OCI-LY3 (cell line): ENCODE data around the gene HUNK.

Source experiments
- H2AFZ ChIP-seq: fragments of 200-600, 300-600 bp; shearing (Covaris generic); 2 replicates; pipeline ENCODE4 v1.6.0; 2014; ENCODE audit warnings: antibody characterized with exemption, low read depth, low read length
- H3K27ac ChIP-seq: fragments of 200-600, 300-600 bp; sonication (generic); 2 replicates; pipeline ENCODE4 v1.5.1; 2014; ENCODE audit warnings: mild to moderate bottlenecking, low read length, moderate library complexity, mixed read lengths
- H3K27me3 ChIP-seq: fragments of 200-600, 300-600 bp; sonication (generic); 2 replicates; pipeline ENCODE4 v1.6.1; 2014; ENCODE audit warnings: low read depth, low read length, mixed read lengths
- H3K36me3 ChIP-seq: fragments of 200-600, 300-600 bp; sonication (generic); replicated peaks from 2 replicates; pipeline ENCODE3; 2014; ENCODE audit warnings: low read depth, low read length, mixed read lengths
- H3K4me1 ChIP-seq: fragments of 300-600, 200-600 bp; sonication (generic); 2 replicates; pipeline ENCODE4 v1.6.1; 2014; ENCODE audit warnings: low read length, mixed read lengths
- H3K4me2 ChIP-seq: fragments of 200-600, 300-600 bp; sonication (generic); 2 replicates; pipeline ENCODE4 v1.6.1; 2014; ENCODE audit warnings: low read length, mixed read lengths
- H3K4me3 ChIP-seq: fragments of 300-600, 200-600 bp; sonication (generic); 2 replicates; pipeline ENCODE4 v1.5.1; 2014; ENCODE audit warnings: antibody characterized with exemption, mild to moderate bottlenecking, low read length, moderate library complexity
- H3K79me2 ChIP-seq: fragments of 300-600, 200-600 bp; shearing (Covaris generic); 2 replicates; pipeline ENCODE4 v1.6.1; 2014; ENCODE audit warnings: mild to moderate bottlenecking, low read length, mixed read lengths
- H3K9ac ChIP-seq: fragments of 300-600, 200-600 bp; shearing (Covaris generic); 2 replicates; pipeline ENCODE4 v1.6.0; 2014; ENCODE audit warnings: mild to moderate bottlenecking, low read length, moderate library complexity
- H3K9me3 ChIP-seq: fragments of 200-600, 300-600 bp; shearing (Covaris generic); 2 replicates; pipeline ENCODE4 v1.6.1; 2014; ENCODE audit warnings: low read length, mixed read lengths; ENCODE audit not compliant: insufficient read depth
- H4K20me1 ChIP-seq: fragments of 200-600, 300-600 bp; sonication (generic); 2 replicates; pipeline ENCODE4 v1.6.1; 2016; ENCODE audit warnings: low read length, mixed read lengths; ENCODE audit not compliant: insufficient read depth
- EZH2phosphoT487 ChIP-seq: fragments of 200-600 bp; shearing (Covaris generic); IDR thresholded peaks from 2 replicates; pipeline ENCODE4 v1.6.1; 2018; ENCODE audit warnings: antibody characterized with exemption, mixed run types, low read depth
- TF ChIP-seq, protein P1 (sequence below): fragments of 200-600, 300-600 bp; sonication (generic); IDR thresholded peaks from 2 replicates; pipeline ENCODE4 v1.5.1; 2014; ENCODE audit warnings: antibody characterized with exemption, low read length, low read depth

HUNK gene

DNA sequence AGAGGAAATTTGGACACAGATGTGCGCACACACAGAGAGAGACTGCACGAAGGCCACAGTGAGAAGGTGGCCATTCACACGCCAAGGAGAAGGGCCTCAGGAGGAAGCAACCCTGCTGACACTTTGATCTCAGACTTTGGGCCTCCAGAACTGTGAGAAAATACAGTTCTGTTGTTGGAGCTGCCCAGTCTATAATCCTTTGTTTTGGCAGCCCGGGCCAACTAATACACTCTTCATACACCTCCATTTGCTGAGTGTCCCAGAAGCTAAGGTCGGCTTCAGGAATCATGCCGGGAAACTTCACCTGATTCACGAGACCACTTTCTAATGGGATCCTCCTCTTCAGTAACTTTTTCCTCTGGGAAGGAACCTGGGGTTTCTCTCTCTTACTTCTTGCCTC lies 23.2 kb downstream of the HUNK start:
- no peak overlapping the region for H3K4me2 ChIP-seq
- no peak overlapping the region for H3K4me3 ChIP-seq
- no peaks in the 10 kb centered on the region for H3K4me1 ChIP-seq
- no peaks in the 10 kb centered on the region for H3K79me2 ChIP-seq
- TF ChIP-seq, protein P1, sequence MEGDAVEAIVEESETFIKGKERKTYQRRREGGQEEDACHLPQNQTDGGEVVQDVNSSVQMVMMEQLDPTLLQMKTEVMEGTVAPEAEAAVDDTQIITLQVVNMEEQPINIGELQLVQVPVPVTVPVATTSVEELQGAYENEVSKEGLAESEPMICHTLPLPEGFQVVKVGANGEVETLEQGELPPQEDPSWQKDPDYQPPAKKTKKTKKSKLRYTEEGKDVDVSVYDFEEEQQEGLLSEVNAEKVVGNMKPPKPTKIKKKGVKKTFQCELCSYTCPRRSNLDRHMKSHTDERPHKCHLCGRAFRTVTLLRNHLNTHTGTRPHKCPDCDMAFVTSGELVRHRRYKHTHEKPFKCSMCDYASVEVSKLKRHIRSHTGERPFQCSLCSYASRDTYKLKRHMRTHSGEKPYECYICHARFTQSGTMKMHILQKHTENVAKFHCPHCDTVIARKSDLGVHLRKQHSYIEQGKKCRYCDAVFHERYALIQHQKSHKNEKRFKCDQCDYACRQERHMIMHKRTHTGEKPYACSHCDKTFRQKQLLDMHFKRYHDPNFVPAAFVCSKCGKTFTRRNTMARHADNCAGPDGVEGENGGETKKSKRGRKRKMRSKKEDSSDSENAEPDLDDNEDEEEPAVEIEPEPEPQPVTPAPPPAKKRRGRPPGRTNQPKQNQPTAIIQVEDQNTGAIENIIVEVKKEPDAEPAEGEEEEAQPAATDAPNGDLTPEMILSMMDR = no peak
- no peak for TF ChIP-seq EZH2phosphoT487
- H2AFZ ChIP-seq = no peak overlapping the region
- H4K20me1 ChIP-seq = no peaks in the 10 kb centered on the region
- no peak overlapping the region for H3K27ac ChIP-seq
- H3K27me3 ChIP-seq = no peaks in the 10 kb centered on the region; the same call in 1 of the 2 replicates
- no peak overlapping the region for H3K9ac ChIP-seq
- H3K36me3 ChIP-seq = no peaks in the 10 kb centered on the region
- no peaks in the 10 kb centered on the region for H3K9me3 ChIP-seq

GRCh38 chr21:31897311-31897710 lies 24.5 kb downstream of the HUNK start:
- no peaks in the 10 kb centered on the region for H3K79me2 ChIP-seq
- no peak overlapping the region for H3K9ac ChIP-seq
- no peaks in the 10 kb centered on the region; the same call in 1 of the 2 replicates for H3K27me3 ChIP-seq
- no peaks in the 10 kb centered on the region for H3K36me3 ChIP-seq
- no peaks in the 10 kb centered on the region for H3K4me1 ChIP-seq
- no peaks in the 10 kb centered on the region for H4K20me1 ChIP-seq
- H3K9me3 ChIP-seq = no peaks in the 10 kb centered on the region
- TF ChIP-seq, protein P1 = no peak
- TF ChIP-seq EZH2phosphoT487 = no peak
- no peak overlapping the region for H3K4me2 ChIP-seq
- no peak overlapping the region for H3K27ac ChIP-seq
- H2AFZ ChIP-seq = no peak overlapping the region
- H3K4me3 ChIP-seq = no peak overlapping the region

GRCh38 chr21:31898933-31899630 lies 26.3 kb downstream of the HUNK start:
- Histone ChIP-seq H3K4me1 (no peaks in the 10 kb centered on the region), H3K4me2 (no peak overlapping the region), H2AFZ (no peak overlapping the region), H3K79me2 (no peaks in the 10 kb centered on the region), H4K20me1 (no peaks in the 10 kb centered on the region), H3K9ac (no peak overlapping the region), H3K27ac (no peak overlapping the region), H3K4me3 (no peak overlapping the region), H3K9me3 (no peaks in the 10 kb centered on the region), H3K27me3 (no peaks in the 10 kb centered on the region), H3K36me3 (no peaks in the 10 kb centered on the region)
- no peak for TF ChIP-seq EZH2phosphoT487
- TF ChIP-seq, protein P1 = no peak

DNA sequence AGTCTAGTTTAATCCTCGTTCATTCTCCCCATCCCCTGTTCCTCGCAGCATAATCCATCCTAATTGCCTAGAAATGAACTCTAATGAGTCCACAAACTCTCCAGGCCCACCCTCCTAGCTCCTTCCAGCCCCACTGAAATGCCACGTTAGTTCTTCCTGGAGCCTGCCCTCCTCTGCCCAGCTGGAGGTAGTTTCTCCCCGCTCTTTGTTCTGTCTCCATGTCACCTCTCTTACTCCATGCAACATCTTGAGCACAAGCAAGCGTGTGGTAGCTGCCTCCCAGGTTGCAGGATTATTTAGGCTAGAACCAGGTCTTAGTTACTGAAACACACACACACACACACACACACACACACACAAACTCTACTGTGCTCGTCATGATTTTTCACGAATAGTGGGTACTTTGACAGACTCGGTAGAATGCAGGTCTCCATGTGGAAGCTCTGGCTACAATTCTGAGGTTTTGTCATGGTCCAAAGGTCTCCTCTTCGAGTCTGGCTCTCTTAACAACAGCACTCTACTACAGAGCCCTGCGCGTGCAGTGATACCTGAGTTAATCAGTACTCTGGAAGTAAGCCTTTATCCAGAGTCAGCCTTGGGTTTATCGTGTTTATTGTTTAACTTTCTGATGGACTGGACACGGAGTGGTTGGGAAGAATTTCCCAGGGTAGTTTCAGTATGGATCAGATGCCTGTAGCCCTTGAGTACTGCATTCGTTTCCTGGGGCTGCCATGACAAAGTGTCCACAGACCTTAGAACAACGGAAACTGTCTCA lies 27.5 kb downstream of the HUNK start:
- H3K9me3 ChIP-seq = no peaks in the 10 kb centered on the region
- TF ChIP-seq EZH2phosphoT487 = no peak
- TF ChIP-seq, protein P1 = no peak
- no peak overlapping the region for H2AFZ ChIP-seq
- no peaks in the 10 kb centered on the region for H3K4me1 ChIP-seq
- H3K27me3 ChIP-seq = no peaks in the 10 kb centered on the region
- no peak overlapping the region for H3K4me2 ChIP-seq
- no peak overlapping the region for H3K27ac ChIP-seq
- no peaks in the 10 kb centered on the region for H4K20me1 ChIP-seq
- H3K9ac ChIP-seq = no peak overlapping the region
- no peak overlapping the region for H3K4me3 ChIP-seq
- H3K36me3 ChIP-seq = no peaks in the 10 kb centered on the region
- H3K79me2 ChIP-seq = no peaks in the 10 kb centered on the region
